HepG2 (cell line): Measurements from ENCODE around the gene IL13. TPM values are rescaled to one million over a fixed set of nuclear protein-coding genes. Genes with fewer than 3 reads are reported as not detected.

Experiments
- ATAC-seq: fragments of 200-7000 bp; cut with Tn5 transposase; 3 replicates; pipeline ENCODE4 v1.9.1; 2020; ENCODE audit warnings: mild to moderate bottlenecking, moderate library complexity
- BruUV-seq: library from RNA; stranded (reverse); fragments of 400-500 nt; replicated peaks from 2 replicates; lab custom pipeline; 2021; lab: Mats Ljungman, UMichigan
- CTCF ChIA-PET: fragments of 300-600 bp; formaldehyde crosslinking; extraction: SDS; loops from one replicate; lab custom pipeline; 2021; ENCODE audit warnings: low total read pairs, inconsistent platforms, low intra/inter-chr PET ratio; lab: Yijun Ruan, JAX
- POLR2A ChIA-PET: fragments of 350-600 bp; sonication (Branson Sonifier 250); formaldehyde crosslinking; loops from one replicate; lab custom pipeline; 2020; ENCODE audit warnings: antibody characterized with exemption, inconsistent platforms; lab: Yijun Ruan, JAX
- DNase-seq: peaks from one replicate; pipeline ENCODE4 v3.0.0-alpha.2; 2015; ENCODE audit warnings: low spot score
- FAIRE-seq: peaks from 3 replicates; lab custom pipeline; 2011; peaks lifted over from hg19 to GRCh38; lab: Jason Lieb, UNC
- H2AFZ ChIP-seq: one replicate; pipeline ENCODE4 v1.6.1; 2011; ENCODE audit warnings: low read length, inconsistent platforms
- H3K27ac ChIP-seq: fragments of 300-600 bp; 3 replicates; pipeline ENCODE4 v1.8.0; 2011; ENCODE audit warnings: mixed run types, mild to moderate bottlenecking, mixed read lengths, low read length, inconsistent platforms; ENCODE audit not compliant: insufficient read depth; ENCODE audit errors: extremely low read length
- H3K27me3 ChIP-seq, 2 experiments: fragments of 200-600 bp in 1 of 2; 2 replicates in 1 of 2; 3 replicates in 1 of 2; pipeline versions ENCODE4 v1.6.0 to v1.8.0; 2011; ENCODE audit warnings: low read length in 2 of 2, mild to moderate bottlenecking in 2 of 2, moderate library complexity in 2 of 2, inconsistent platforms in 1 of 2; ENCODE audit not compliant: insufficient read depth in 2 of 2, control insufficient read depth in 1 of 2
- H3K36me3 ChIP-seq, 2 experiments: fragments of 200-600 bp in 1 of 2; replicated peaks in 1 of 2; 2 replicates in 1 of 2; 3 replicates in 1 of 2; pipeline versions ENCODE4 v1.5.1 to v1.8.0; 2011; ENCODE audit warnings: low read length in 2 of 2, inconsistent platforms in 1 of 2; ENCODE audit not compliant: insufficient read depth in 2 of 2, control insufficient read depth in 1 of 2
- H3K4me1 ChIP-seq: 2 replicates; pipeline ENCODE4 v1.5.1; 2012; ENCODE audit warnings: low read length, inconsistent platforms; ENCODE audit not compliant: insufficient read depth
- H3K4me2 ChIP-seq: 2 replicates; pipeline ENCODE4 v1.6.0; 2011; ENCODE audit warnings: low read depth, low read length, inconsistent platforms
- H3K4me3 ChIP-seq, 3 experiments: fragments of 200-600 bp in 1 of 3; sonication (generic), shearing (Covaris generic) in 1 of 3; replicated peaks in 1 of 3; 2 replicates each; pipeline ENCODE4 v1.5.1; 2011 to 2016; ENCODE audit warnings: low read length in 3 of 3, inconsistent platforms in 2 of 3, low read depth in 2 of 3, mild to moderate bottlenecking in 2 of 3, control low read depth in 1 of 3, mixed read lengths in 1 of 3; ENCODE audit not compliant: insufficient read depth in 1 of 3
- H3K79me2 ChIP-seq: one replicate; pipeline ENCODE4 v1.6.1; 2011; ENCODE audit warnings: low read length, inconsistent platforms; ENCODE audit not compliant: insufficient read depth
- H3K9ac ChIP-seq: 2 replicates; pipeline ENCODE4 v1.6.0; 2011; ENCODE audit warnings: mild to moderate bottlenecking, low read depth, low read length, inconsistent platforms; ENCODE audit not compliant: insufficient read depth
- H3K9me3 ChIP-seq: 2 replicates; pipeline ENCODE4 v1.5.1; 2012; ENCODE audit warnings: mild to moderate bottlenecking, low read length
- H4K20me1 ChIP-seq: 2 replicates; pipeline ENCODE4 v1.6.0; 2011; ENCODE audit warnings: inconsistent platforms, mild to moderate bottlenecking, low read length, moderate library complexity; ENCODE audit not compliant: insufficient read depth
- ATF7 ChIP-seq, 2 experiments: fragments of 450-650 bp in 1 of 2; sonication (generic) in 1 of 2; formaldehyde crosslinking in 1 of 2; IDR thresholded peaks; 2 replicates each; pipeline versions ENCODE4 v1.4.0 to v1.6.1; 2016 to 2020; ENCODE audit warnings: antibody characterized with exemption in 1 of 2, mild to moderate bottlenecking in 1 of 2, missing genetic modification reagents in 1 of 2
- CBX2 ChIP-seq, 2 experiments: fragments of 200-600 bp in 1 of 2; sonication (generic); formaldehyde crosslinking in 1 of 2; IDR thresholded peaks; 2 replicates each; pipeline versions ENCODE4 v1.7.0 to v1.8.1; 2018 to 2022; ENCODE audit warnings: low read depth in 2 of 2, low read length in 1 of 2, mild to moderate bottlenecking in 1 of 2, missing genetic modification reagents in 1 of 2
- RARA ChIP-seq: IDR thresholded peaks from 2 replicates; pipeline ENCODE4 v1.6.1; 2016; ENCODE audit warnings: missing genetic modification reagents, missing compliant biosample characterization
- REL ChIP-seq: sonication (generic); formaldehyde crosslinking; conservative IDR thresholded peaks from 2 replicates; pipeline ENCODE4 v1.8.0; 2022; ENCODE audit warnings: mild to moderate bottlenecking, missing genetic modification reagents, moderate library complexity
- TCF7 ChIP-seq: sonication (generic); IDR thresholded peaks from 2 replicates; pipeline ENCODE4 v1.6.1; 2016; ENCODE audit warnings: antibody characterized with exemption, low read depth
- ZNF383 ChIP-seq: sonication (generic); formaldehyde crosslinking; IDR thresholded peaks from 2 replicates; pipeline ENCODE4 v1.4.0; 2020; ENCODE audit warnings: missing genetic modification reagents, mild to moderate bottlenecking, borderline replicate concordance
- ZNF652 ChIP-seq: IDR thresholded peaks from 2 replicates; pipeline ENCODE4 v1.6.1; 2016; ENCODE audit warnings: low read depth, borderline replicate concordance
- WGBS: methylation state at CpG from one replicate; pipeline ENCODE4 v1.1.6; 2017; ENCODE audit warnings: low lambda C conversion rate; 5-methylcytosine and 5-hydroxymethylcytosine counted together
- in situ Hi-C: cut with HindIII; loops from 2 replicates; pipeline ENCODE4 v1.10.0; 2017; ENCODE audit warnings: low pct_unique_long_range_greater_than_20kb; ENCODE audit not compliant: extremely low pct_ligation_motif_present
- intact Hi-C: fragments of 100-400 bp; cut with micrococcal nuclease; formaldehyde crosslinking; loops from one replicate; pipeline ENCODE4 v1.10.0; 2022; ENCODE audit not compliant: unreplicated experiment
- polyA plus RNA-seq, 8 experiments: library from polyadenylated mRNA; depleted of rRNA in 3 of 8; stranded (reverse) in 7 of 8; unstranded in 1 of 8; fragments of >200 nt; fragmentation: Illumina TruSeq in 4 of 8; extraction: Trizol in 4 of 8; gene quantifications; 2 replicates each; pipeline versions ENCODE4 v1.2.1 to v1.2.3, GENCODE V29; 2011 to 2016; ENCODE audit warnings: low read depth in 4 of 8, missing spikeins in 1 of 8, mixed read lengths in 1 of 8; ENCODE audit not compliant: insufficient read depth in 1 of 8
- total RNA-seq, 5 experiments: library from RNA; depleted of rRNA; stranded (reverse); fragments of >200 nt; fragmentation: Illumina TruSeq; extraction: Trizol; gene quantifications; 2 replicates each; pipeline ENCODE4 v1.2.3, GENCODE V29; 2016; ENCODE audit warnings: low read depth in 1 of 5
- TF ChIP-seq, protein P1 (sequence below): sonication (generic); formaldehyde crosslinking; IDR thresholded peaks from 2 replicates; pipeline ENCODE4 v1.9.0; 2021; ENCODE audit warnings: missing genetic modification reagents, borderline replicate concordance
- TF ChIP-seq, protein P2 (sequence below): sonication (generic); formaldehyde crosslinking; IDR thresholded peaks from 2 replicates; pipeline ENCODE4 v1.4.0; 2020; ENCODE audit warnings: missing genetic modification reagents, borderline replicate concordance
- TF ChIP-seq, protein P3 (sequence below): sonication (generic); formaldehyde crosslinking; IDR thresholded peaks from 2 replicates; pipeline ENCODE4 v1.8.1; 2022; ENCODE audit warnings: low read depth, mild to moderate bottlenecking, missing genetic modification reagents

IL13 gene
- total and polyA plus RNA-seq, 2 of the 13 experiments (the other 11 are each of a cell fraction or from before 2014, with no cell fraction given), result 0.05 TPM; not detected in 1

DNA sequence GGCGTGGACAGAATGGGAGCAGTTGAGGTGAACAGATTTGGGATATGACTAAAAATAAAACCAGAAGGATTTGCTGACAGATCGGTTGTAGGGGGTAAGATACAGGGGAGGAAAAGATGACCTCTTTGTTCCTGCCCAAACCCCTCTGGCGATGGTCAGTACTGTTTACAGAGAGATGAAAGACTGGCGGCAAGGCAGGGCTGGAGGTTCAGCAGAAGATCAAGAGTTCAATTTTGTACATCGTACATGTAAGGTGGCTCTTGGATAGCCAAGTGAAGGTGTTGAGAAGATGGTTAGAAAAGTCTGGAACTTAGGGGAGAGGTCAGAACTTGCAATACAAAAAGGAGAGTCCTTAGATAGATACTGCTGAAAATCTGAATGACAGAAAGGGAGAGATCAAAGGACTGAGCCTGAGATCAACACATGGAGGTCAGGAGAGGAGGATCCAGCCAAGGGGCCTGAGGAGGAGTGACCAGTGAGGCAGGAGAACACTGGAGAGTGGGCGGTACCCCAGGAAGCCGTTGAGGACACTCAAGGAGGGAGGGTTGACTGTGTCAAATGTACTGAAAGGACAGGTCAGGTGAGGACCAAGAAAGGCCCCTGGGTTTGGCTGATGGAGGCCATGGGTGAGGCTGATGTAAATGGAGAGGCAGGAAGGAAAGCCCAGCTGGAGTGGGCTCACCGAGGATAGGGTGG is 23.0 kb downstream of the IL13 start:
- no peak overlapping the region for H3K27ac ChIP-seq
- 41% methylated on average over 8 of the region's 8 CpGs for WGBS
- TF ChIP-seq REL (CRISPR knock-in tag) (no peak), ATF7 (IDR thresholded peaks at IDR 0.05) (no peak), ATF7 (CRISPR knock-in tag; IDR thresholded peaks at IDR 0.05) (no peak), RARA (CRISPR knock-in tag) (0 out of 2 replicates have a peak, but pooled peaks have one; percentile 10), TCF7 (peak; percentile 48)
- no peak overlapping the region for H3K4me3 ChIP-seq
- ChIA-PET POLR2A (no interaction called here), CTCF (no interaction called here)
- ATAC-seq (peak; percentile 50), FAIRE-seq (peak; percentile 54), DNase-seq (no peak)
- peaks cover 0 to under 1% of the 10 kb centered on the region in 2 experiments; a peak in 1 of 5 replicates for H3K27me3 ChIP-seq
- no TSS peak for BruUV-seq
- in situ Hi-C loops (no loop called here), intact Hi-C loops (no loop called here)
- H3K4me1 ChIP-seq, result peaks cover 21% of the 10 kb centered on the region
- H3K79me2 ChIP-seq, result no peaks in the 10 kb centered on the region
- H4K20me1 ChIP-seq, result no peaks in the 10 kb centered on the region
- H3K36me3 ChIP-seq, result no peaks in the 10 kb centered on the region
- no peak overlapping the region for H3K9ac ChIP-seq
- no peak overlapping the region for H3K4me2 ChIP-seq
- H2AFZ ChIP-seq, result no peak overlapping the region
- no peaks in the 10 kb centered on the region for H3K9me3 ChIP-seq

DNA sequence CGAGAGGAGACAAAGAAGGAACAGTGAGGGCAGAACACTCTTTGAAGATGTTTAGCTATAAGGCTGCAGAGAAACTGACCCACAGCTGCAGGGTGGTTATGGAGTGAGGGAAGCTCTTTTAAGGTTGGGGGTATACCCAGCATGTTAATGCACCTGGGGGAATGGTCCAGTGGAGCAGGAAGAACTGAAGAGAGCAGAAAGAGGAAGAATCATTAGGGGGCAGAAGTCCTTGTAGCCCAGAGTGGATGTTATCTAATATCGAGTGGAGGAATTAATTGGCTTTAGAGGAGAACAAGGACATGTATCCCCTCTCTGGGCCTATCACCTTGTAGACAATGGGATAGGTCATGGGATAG is 23.5 kb downstream of the IL13 start:
- Histone ChIP-seq H3K27ac (no peak overlapping the region), H3K4me1 (peaks cover 21% of the 10 kb centered on the region), H3K4me3 (no peak overlapping the region), H4K20me1 (no peaks in the 10 kb centered on the region), H2AFZ (no peak overlapping the region), H3K79me2 (no peaks in the 10 kb centered on the region), H3K9ac (no peak overlapping the region), H3K27me3 (no peaks in the 10 kb centered on the region; a peak in 1 of 5 replicates), H3K36me3 (no peaks in the 10 kb centered on the region), H3K9me3 (no peaks in the 10 kb centered on the region), H3K4me2 (no peak overlapping the region)
- POLR2A ChIA-PET, result no interaction called here
- CTCF ChIA-PET, result no interaction called here
- 61% methylated on average over 2 of the region's 2 CpGs for WGBS
- no peak for ATAC-seq
- FAIRE-seq, result no peak
- BruUV-seq, result no TSS peak
- intact Hi-C loops (no loop called here), in situ Hi-C loops (no loop called here)
- DNase-seq, result no peak
- TF ChIP-seq, protein P1, sequence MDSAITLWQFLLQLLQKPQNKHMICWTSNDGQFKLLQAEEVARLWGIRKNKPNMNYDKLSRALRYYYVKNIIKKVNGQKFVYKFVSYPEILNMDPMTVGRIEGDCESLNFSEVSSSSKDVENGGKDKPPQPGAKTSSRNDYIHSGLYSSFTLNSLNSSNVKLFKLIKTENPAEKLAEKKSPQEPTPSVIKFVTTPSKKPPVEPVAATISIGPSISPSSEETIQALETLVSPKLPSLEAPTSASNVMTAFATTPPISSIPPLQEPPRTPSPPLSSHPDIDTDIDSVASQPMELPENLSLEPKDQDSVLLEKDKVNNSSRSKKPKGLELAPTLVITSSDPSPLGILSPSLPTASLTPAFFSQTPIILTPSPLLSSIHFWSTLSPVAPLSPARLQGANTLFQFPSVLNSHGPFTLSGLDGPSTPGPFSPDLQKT (CRISPR knock-in tag), result no peak
- no peak for TF ChIP-seq ZNF652 (CRISPR knock-in tag)
- no peak for TF ChIP-seq ZNF383 (CRISPR knock-in tag)
- TF ChIP-seq, protein P2, sequence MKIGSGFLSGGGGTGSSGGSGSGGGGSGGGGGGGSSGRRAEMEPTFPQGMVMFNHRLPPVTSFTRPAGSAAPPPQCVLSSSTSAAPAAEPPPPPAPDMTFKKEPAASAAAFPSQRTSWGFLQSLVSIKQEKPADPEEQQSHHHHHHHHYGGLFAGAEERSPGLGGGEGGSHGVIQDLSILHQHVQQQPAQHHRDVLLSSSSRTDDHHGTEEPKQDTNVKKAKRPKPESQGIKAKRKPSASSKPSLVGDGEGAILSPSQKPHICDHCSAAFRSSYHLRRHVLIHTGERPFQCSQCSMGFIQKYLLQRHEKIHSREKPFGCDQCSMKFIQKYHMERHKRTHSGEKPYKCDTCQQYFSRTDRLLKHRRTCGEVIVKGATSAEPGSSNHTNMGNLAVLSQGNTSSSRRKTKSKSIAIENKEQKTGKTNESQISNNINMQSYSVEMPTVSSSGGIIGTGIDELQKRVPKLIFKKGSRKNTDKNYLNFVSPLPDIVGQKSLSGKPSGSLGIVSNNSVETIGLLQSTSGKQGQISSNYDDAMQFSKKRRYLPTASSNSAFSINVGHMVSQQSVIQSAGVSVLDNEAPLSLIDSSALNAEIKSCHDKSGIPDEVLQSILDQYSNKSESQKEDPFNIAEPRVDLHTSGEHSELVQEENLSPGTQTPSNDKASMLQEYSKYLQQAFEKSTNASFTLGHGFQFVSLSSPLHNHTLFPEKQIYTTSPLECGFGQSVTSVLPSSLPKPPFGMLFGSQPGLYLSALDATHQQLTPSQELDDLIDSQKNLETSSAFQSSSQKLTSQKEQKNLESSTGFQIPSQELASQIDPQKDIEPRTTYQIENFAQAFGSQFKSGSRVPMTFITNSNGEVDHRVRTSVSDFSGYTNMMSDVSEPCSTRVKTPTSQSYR, result no peak
- TF ChIP-seq, protein P3, sequence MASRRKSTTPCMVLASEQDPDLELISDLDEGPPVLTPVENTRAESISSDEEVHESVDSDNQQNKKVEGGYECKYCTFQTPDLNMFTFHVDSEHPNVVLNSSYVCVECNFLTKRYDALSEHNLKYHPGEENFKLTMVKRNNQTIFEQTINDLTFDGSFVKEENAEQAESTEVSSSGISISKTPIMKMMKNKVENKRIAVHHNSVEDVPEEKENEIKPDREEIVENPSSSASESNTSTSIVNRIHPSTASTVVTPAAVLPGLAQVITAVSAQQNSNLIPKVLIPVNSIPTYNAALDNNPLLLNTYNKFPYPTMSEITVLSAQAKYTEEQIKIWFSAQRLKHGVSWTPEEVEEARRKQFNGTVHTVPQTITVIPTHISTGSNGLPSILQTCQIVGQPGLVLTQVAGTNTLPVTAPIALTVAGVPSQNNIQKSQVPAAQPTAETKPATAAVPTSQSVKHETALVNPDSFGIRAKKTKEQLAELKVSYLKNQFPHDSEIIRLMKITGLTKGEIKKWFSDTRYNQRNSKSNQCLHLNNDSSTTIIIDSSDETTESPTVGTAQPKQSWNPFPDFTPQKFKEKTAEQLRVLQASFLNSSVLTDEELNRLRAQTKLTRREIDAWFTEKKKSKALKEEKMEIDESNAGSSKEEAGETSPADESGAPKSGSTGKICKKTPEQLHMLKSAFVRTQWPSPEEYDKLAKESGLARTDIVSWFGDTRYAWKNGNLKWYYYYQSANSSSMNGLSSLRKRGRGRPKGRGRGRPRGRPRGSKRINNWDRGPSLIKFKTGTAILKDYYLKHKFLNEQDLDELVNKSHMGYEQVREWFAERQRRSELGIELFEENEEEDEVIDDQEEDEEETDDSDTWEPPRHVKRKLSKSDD (CRISPR knock-in tag), result no peak
- TF ChIP-seq CBX2 (IDR thresholded peaks at IDR 0.05; ENCODE audit: low read depth, low read length), result no peak
- no peak for TF ChIP-seq CBX2 (CRISPR knock-in tag; IDR thresholded peaks at IDR 0.05; ENCODE audit: low read depth)
